SU-DHL-6 (cell line): ENCODE data around the gene CANT1.

Source experiments
- H2AFZ ChIP-seq: fragments of 200-600 bp; sonication (generic); 2 replicates; pipeline ENCODE4 v1.6.1; 2014; ENCODE audit warnings: low read depth, mild to moderate bottlenecking, moderate library complexity, mixed read lengths, antibody characterized with exemption, low read length; ENCODE audit not compliant: severe bottlenecking
- H3F3A ChIP-seq: fragments of 200-600 bp; shearing (Covaris generic); 2 replicates; pipeline ENCODE4 v1.6.0; 2016; ENCODE audit warnings: antibody characterized with exemption, mild to moderate bottlenecking; ENCODE audit not compliant: insufficient read depth
- H3K27ac ChIP-seq: fragments of 200-600 bp; sonication (generic); 2 replicates; pipeline ENCODE4 v1.5.1; 2016; ENCODE audit warnings: low read depth, mild to moderate bottlenecking, low read length, moderate library complexity, mixed read lengths
- H3K27me3 ChIP-seq: fragments of 200-600 bp; sonication (generic), shearing (Covaris generic); 2 replicates; pipeline ENCODE4 v1.6.0; 2014; ENCODE audit warnings: mild to moderate bottlenecking, low read length
- H3K36me3 ChIP-seq: fragments of 200-600 bp; sonication (generic); 2 replicates; pipeline ENCODE4 v1.6.1; 2014; ENCODE audit warnings: mild to moderate bottlenecking, low read length, mixed read lengths
- H3K4me2 ChIP-seq: fragments of 300-600, 200-600 bp; shearing (Covaris generic), sonication (generic); 2 replicates; pipeline ENCODE4 v1.6.0; 2014; ENCODE audit warnings: low read length, low read depth, mild to moderate bottlenecking; ENCODE audit not compliant: poor library complexity, severe bottlenecking
- H3K4me3 ChIP-seq: fragments of 200-600 bp; sonication (generic); 2 replicates; pipeline ENCODE4 v1.5.1; 2014; ENCODE audit warnings: antibody characterized with exemption, low read length, mild to moderate bottlenecking, mixed read lengths; ENCODE audit not compliant: insufficient read depth, poor library complexity, severe bottlenecking
- H3K79me2 ChIP-seq: fragments of 200-600 bp; sonication (generic); 2 replicates; pipeline ENCODE4 v1.6.1; 2014; ENCODE audit warnings: mild to moderate bottlenecking, low read length, moderate library complexity; ENCODE audit not compliant: insufficient read depth
- H3K9ac ChIP-seq: fragments of 200-600 bp; sonication (generic); 2 replicates; pipeline ENCODE4 v1.7.0; 2014; ENCODE audit warnings: mild to moderate bottlenecking, low read length
- H3K9me2 ChIP-seq: fragments of 200-600 bp; sonication (generic); replicated peaks from 2 replicates; pipeline ENCODE4 v1.6.1; 2014; ENCODE audit warnings: low read length; ENCODE audit not compliant: insufficient read depth
- H3K9me3 ChIP-seq: fragments of 200-600 bp; sonication (generic); 2 replicates; pipeline ENCODE4 v1.6.1; 2014; ENCODE audit warnings: low read length, mixed read lengths; ENCODE audit not compliant: insufficient read depth
- H4K20me1 ChIP-seq: fragments of 200-600 bp; sonication (generic); 2 replicates; pipeline ENCODE4 v1.6.1; 2014; ENCODE audit warnings: low read depth, mild to moderate bottlenecking, antibody characterized with exemption, low read length, moderate library complexity, mixed read lengths
- EZH2phosphoT487 ChIP-seq: fragments of 200-600 bp; sonication (generic), shearing (Covaris generic); conservative IDR thresholded peaks from 2 replicates; pipeline ENCODE4 v1.6.1; 2018; ENCODE audit warnings: mild to moderate bottlenecking, antibody characterized with exemption, low read length, moderate library complexity, mixed read lengths
- TF ChIP-seq, protein P1 (sequence below): fragments of 200-600 bp; sonication (generic); IDR thresholded peaks from one replicate; pipeline ENCODE4 v1.5.1; 2017; ENCODE audit warnings: antibody characterized with exemption, mild to moderate bottlenecking, low read length, moderate library complexity; ENCODE audit not compliant: insufficient read depth, poor library complexity, severe bottlenecking

The CANT1 gene

DNA sequence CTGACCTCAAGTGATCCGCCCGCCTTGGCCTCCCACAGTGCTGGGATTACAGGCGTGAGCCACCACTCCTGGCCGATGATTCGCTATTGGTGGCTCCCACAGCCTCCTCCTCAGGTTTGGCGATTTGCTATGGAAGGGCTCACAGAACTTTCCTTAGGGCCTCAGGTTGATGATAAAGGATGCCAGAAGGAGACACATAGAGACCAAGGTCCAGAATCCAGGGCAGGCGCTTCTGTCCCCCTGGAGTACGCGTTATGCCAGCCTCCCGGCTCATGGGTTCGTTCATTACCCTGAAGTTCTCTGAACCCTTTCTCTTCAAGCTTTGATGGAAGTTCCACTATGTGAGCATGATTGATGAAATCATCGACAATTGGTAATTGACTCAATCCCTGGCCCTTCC lies 49.8 kb downstream of the CANT1 start:
- Histone ChIP-seq H3K27me3 (no peaks in the 10 kb centered on the region), H3K4me2 (no peak overlapping the region), H3F3A (no peaks in the 10 kb centered on the region), H4K20me1 (no peaks in the 10 kb centered on the region), H3K9ac (no peak overlapping the region), H2AFZ (no peak overlapping the region), H3K79me2 (no peaks in the 10 kb centered on the region), H3K27ac (no peak overlapping the region), H3K36me3 (no peaks in the 10 kb centered on the region), H3K4me3 (no peak overlapping the region), H3K9me2 (no peaks in the 10 kb centered on the region), H3K9me3 (no peaks in the 10 kb centered on the region)
- TF ChIP-seq, protein P1, sequence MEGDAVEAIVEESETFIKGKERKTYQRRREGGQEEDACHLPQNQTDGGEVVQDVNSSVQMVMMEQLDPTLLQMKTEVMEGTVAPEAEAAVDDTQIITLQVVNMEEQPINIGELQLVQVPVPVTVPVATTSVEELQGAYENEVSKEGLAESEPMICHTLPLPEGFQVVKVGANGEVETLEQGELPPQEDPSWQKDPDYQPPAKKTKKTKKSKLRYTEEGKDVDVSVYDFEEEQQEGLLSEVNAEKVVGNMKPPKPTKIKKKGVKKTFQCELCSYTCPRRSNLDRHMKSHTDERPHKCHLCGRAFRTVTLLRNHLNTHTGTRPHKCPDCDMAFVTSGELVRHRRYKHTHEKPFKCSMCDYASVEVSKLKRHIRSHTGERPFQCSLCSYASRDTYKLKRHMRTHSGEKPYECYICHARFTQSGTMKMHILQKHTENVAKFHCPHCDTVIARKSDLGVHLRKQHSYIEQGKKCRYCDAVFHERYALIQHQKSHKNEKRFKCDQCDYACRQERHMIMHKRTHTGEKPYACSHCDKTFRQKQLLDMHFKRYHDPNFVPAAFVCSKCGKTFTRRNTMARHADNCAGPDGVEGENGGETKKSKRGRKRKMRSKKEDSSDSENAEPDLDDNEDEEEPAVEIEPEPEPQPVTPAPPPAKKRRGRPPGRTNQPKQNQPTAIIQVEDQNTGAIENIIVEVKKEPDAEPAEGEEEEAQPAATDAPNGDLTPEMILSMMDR, result no peak
- TF ChIP-seq EZH2phosphoT487, result no peak

DNA sequence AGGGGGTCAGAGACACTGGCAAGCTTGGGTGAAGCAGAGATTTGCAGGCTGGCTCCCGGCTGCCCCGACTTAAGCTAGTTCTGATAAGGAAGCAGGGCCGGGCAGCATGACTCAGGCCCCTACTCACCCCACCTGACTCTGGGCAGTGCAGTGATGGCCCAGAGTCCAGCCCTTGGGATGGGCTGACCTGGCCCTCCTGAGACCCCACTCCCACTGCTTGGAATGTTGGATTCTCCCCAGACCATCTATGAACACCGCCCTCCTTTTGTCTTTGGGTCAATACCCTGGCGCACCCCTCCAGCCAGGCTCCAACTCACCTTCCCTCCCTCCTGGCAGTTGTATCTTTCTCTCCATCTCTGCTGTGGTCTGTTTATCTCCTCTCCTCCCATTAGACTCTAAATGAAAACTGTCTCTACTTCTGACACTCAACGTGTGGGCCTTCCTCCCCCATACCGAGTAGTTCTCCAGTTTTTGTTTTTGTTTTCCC lies 50.9 kb downstream of the CANT1 start:
- H3K9me3 ChIP-seq, result no peaks in the 10 kb centered on the region
- H3F3A ChIP-seq, result no peaks in the 10 kb centered on the region
- no peak overlapping the region for H2AFZ ChIP-seq
- no peaks in the 10 kb centered on the region for H3K79me2 ChIP-seq
- H3K9ac ChIP-seq, result no peak overlapping the region
- H3K4me2 ChIP-seq, result no peak overlapping the region
- no peaks in the 10 kb centered on the region for H3K9me2 ChIP-seq
- H3K27me3 ChIP-seq, result no peaks in the 10 kb centered on the region
- H3K27ac ChIP-seq, result no peak overlapping the region
- no peak for TF ChIP-seq EZH2phosphoT487
- TF ChIP-seq, protein P1, result no peak
- H4K20me1 ChIP-seq, result no peaks in the 10 kb centered on the region
- no peak overlapping the region for H3K4me3 ChIP-seq
- H3K36me3 ChIP-seq, result no peaks in the 10 kb centered on the region

DNA sequence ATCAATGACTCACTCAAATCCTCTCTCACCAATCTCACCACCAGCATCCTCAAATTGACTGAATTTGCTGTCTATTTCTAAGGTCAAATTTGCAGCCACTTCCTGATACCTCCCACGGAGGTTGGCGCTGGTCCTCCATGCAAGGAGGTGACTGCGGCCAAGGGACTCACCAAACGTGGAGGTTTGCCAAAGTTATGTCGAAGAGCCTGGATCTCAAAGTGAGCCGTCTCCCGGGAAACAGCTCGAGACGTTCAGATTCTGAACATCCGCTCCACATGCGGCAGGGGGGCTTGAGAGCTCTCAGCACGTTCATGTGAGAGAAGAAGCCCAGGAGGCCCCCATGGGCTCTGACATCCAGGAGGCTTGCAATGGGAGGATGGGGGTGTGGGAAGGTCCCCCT lies 52.4 kb downstream of the CANT1 start:
- H3K4me2 ChIP-seq, result no peak overlapping the region
- H3K79me2 ChIP-seq, result no peaks in the 10 kb centered on the region
- no peaks in the 10 kb centered on the region for H4K20me1 ChIP-seq
- no peak overlapping the region for H3K4me3 ChIP-seq
- no peaks in the 10 kb centered on the region for H3K27me3 ChIP-seq
- H2AFZ ChIP-seq, result no peak overlapping the region
- H3K9ac ChIP-seq, result no peak overlapping the region
- no peak overlapping the region for H3K27ac ChIP-seq
- no peak for TF ChIP-seq EZH2phosphoT487
- TF ChIP-seq, protein P1, result no peak
- H3F3A ChIP-seq, result no peaks in the 10 kb centered on the region
- H3K36me3 ChIP-seq, result no peaks in the 10 kb centered on the region
- no peaks in the 10 kb centered on the region for H3K9me2 ChIP-seq
- no peaks in the 10 kb centered on the region for H3K9me3 ChIP-seq
